HEK293 (cell line): ENCODE measurements around the gene ANKRD9.

Experiments
- GLI4 ChIP-seq: fragments of 450-650 bp; formaldehyde crosslinking; IDR thresholded peaks from 2 replicates; pipeline ENCODE4 v1.5.1; 2016; ENCODE audit warnings: missing biosample characterization, missing genetic modification characterization
- GLIS2 ChIP-seq: fragments of 450-650 bp; formaldehyde crosslinking; IDR thresholded peaks from 2 replicates; pipeline ENCODE4 v1.5.1; 2016; ENCODE audit warnings: missing biosample characterization, missing genetic modification characterization
- KLF1 ChIP-seq: fragments of 450-650 bp; formaldehyde crosslinking; IDR thresholded peaks from 2 replicates; pipeline ENCODE4 v1.5.1; 2016; ENCODE audit warnings: missing biosample characterization, missing genetic modification characterization
- KLF10 ChIP-seq: fragments of 450-650 bp; IDR thresholded peaks from 2 replicates; pipeline ENCODE4 v1.5.1; 2018; ENCODE audit warnings: missing biosample characterization, mild to moderate bottlenecking, missing genetic modification characterization
- REPIN1 ChIP-seq: fragments of 450-650 bp; formaldehyde crosslinking; IDR thresholded peaks from 2 replicates; pipeline ENCODE4 v1.5.1; 2017; ENCODE audit warnings: missing biosample characterization, missing genetic modification characterization, low read depth
- WT1 ChIP-seq: fragments of 450-650 bp; formaldehyde crosslinking; IDR thresholded peaks from 2 replicates; pipeline ENCODE4 v1.5.1; 2016; ENCODE audit warnings: missing biosample characterization, missing genetic modification characterization
- ZBTB20 ChIP-seq: fragments of 450-650 bp; formaldehyde crosslinking; IDR thresholded peaks from 2 replicates; pipeline ENCODE4 v1.5.1; 2016; ENCODE audit warnings: missing biosample characterization, missing genetic modification characterization
- ZBTB21 ChIP-seq: fragments of 450-650 bp; formaldehyde crosslinking; IDR thresholded peaks from 2 replicates; pipeline ENCODE4 v1.5.1; 2017; ENCODE audit warnings: missing biosample characterization, missing genetic modification characterization
- ZBTB8A ChIP-seq: fragments of 450-650 bp; formaldehyde crosslinking; IDR thresholded peaks from 2 replicates; pipeline ENCODE4 v1.5.1; 2016; ENCODE audit warnings: missing biosample characterization, missing genetic modification characterization
- ZFP37 ChIP-seq: fragments of 450-650 bp; formaldehyde crosslinking; IDR thresholded peaks from 2 replicates; pipeline ENCODE4 v1.5.1; 2016; ENCODE audit warnings: missing biosample characterization, missing genetic modification characterization
- ZNF121 ChIP-seq: fragments of 450-650 bp; formaldehyde crosslinking; IDR thresholded peaks from 2 replicates; pipeline ENCODE4 v1.5.1; 2016; ENCODE audit warnings: missing biosample characterization, missing genetic modification characterization
- ZNF132 ChIP-seq: fragments of 450-650 bp; formaldehyde crosslinking; IDR thresholded peaks from 2 replicates; pipeline ENCODE4 v1.5.1; 2017; ENCODE audit warnings: missing biosample characterization, missing genetic modification characterization, borderline replicate concordance
- ZNF404 ChIP-seq: fragments of 450-650 bp; formaldehyde crosslinking; IDR thresholded peaks from 2 replicates; pipeline ENCODE4 v1.5.1; 2017; ENCODE audit warnings: missing biosample characterization, missing genetic modification characterization
- ZNF510 ChIP-seq: fragments of 450-650 bp; formaldehyde crosslinking; IDR thresholded peaks from 2 replicates; pipeline ENCODE4 v1.5.1; 2018; ENCODE audit warnings: mild to moderate bottlenecking, missing genetic modification characterization, missing biosample characterization; ENCODE audit not compliant: insufficient replicate concordance
- ZNF514 ChIP-seq: fragments of 450-650 bp; formaldehyde crosslinking; IDR thresholded peaks from 2 replicates; pipeline ENCODE4 v1.5.1; 2016; ENCODE audit warnings: missing biosample characterization, missing genetic modification characterization
- ZNF529 ChIP-seq: fragments of 450-650 bp; formaldehyde crosslinking; IDR thresholded peaks from 2 replicates; pipeline ENCODE4 v1.5.1; 2017; ENCODE audit warnings: missing genetic modification characterization, missing biosample characterization; ENCODE audit not compliant: insufficient replicate concordance
- ZNF600 ChIP-seq: fragments of 450-650 bp; formaldehyde crosslinking; IDR thresholded peaks from 2 replicates; pipeline ENCODE4 v1.5.1; 2016; ENCODE audit warnings: missing biosample characterization, missing genetic modification characterization
- ZNF658 ChIP-seq: fragments of 450-650 bp; formaldehyde crosslinking; IDR thresholded peaks from 2 replicates; pipeline ENCODE4; 2016; ENCODE audit warnings: missing biosample characterization, missing genetic modification characterization
- ZNF768 ChIP-seq: fragments of 450-650 bp; formaldehyde crosslinking; IDR thresholded peaks from 2 replicates; pipeline ENCODE4 v1.5.1; 2018; ENCODE audit warnings: missing biosample characterization, mild to moderate bottlenecking, missing genetic modification characterization
- ZNF777 ChIP-seq: fragments of 450-650 bp; formaldehyde crosslinking; IDR thresholded peaks from 2 replicates; pipeline ENCODE4 v1.5.1; 2017; ENCODE audit warnings: missing biosample characterization, missing genetic modification characterization, borderline replicate concordance
- TF ChIP-seq, protein P1 (sequence below): fragments of 450-650 bp; formaldehyde crosslinking; IDR thresholded peaks from 2 replicates; pipeline ENCODE4 v1.5.1; 2016; ENCODE audit warnings: missing biosample characterization, missing genetic modification characterization
- TF ChIP-seq, protein P2 (sequence below): fragments of 450-650 bp; formaldehyde crosslinking; IDR thresholded peaks from 2 replicates; pipeline ENCODE4 v1.5.1; 2016; ENCODE audit warnings: missing biosample characterization, missing genetic modification characterization
- TF ChIP-seq, protein P3 (sequence below): IDR thresholded peaks from 2 replicates; pipeline ENCODE4 v1.6.1; 2011; ENCODE audit warnings: mild to moderate bottlenecking, low read depth, low read length, borderline replicate concordance
- TF ChIP-seq, protein P4 (sequence below): fragments of 450-650 bp; formaldehyde crosslinking; IDR thresholded peaks from 2 replicates; pipeline ENCODE4 v1.5.1; 2016; ENCODE audit warnings: missing biosample characterization, missing genetic modification characterization, borderline replicate concordance
- TF ChIP-seq, protein P5 (sequence below): fragments of 450-650 bp; formaldehyde crosslinking; IDR thresholded peaks from 2 replicates; pipeline ENCODE4 v1.5.1; 2016; ENCODE audit warnings: missing biosample characterization, missing genetic modification characterization, borderline replicate concordance

The ANKRD9 gene

DNA sequence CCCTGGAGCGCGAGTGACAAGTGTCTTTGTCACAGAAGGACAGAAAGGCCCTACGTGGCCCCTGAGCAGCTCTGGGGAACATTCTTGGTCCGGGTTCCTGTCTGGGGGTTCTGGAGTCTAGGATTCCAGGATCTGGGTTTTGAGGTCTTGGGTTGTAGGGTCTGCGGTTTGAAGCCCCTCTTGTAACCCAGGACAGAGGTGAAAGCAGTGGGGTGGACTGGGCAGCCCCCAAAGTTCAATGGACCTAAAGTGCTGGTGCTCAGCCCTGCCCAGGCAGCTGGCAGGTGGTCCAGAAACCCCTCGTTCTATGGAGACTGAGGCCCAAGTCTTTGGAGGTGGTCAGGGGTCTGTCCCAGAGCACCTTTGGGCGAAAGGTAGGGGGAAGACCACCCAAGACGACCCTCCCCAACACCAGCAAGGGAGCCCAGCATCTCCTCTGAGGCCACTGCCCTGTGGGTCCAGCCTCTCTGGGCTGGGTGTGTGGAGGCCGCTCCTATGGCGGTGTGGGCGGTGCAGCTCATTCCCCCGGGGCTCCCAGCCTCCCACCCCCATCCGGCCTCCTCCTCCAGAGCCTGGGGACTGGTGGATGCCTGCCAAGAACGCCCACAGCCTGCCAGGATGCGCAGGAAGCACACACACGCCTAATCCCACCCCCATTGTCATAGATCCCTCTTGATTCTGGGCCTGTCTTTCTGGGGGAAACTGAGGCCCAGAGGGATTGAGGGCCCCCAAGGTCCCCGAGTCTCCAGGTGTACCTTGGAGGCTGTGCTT lies 30.2 kb upstream of the ANKRD9 start (continued):
- TF ChIP-seq, protein P1, sequence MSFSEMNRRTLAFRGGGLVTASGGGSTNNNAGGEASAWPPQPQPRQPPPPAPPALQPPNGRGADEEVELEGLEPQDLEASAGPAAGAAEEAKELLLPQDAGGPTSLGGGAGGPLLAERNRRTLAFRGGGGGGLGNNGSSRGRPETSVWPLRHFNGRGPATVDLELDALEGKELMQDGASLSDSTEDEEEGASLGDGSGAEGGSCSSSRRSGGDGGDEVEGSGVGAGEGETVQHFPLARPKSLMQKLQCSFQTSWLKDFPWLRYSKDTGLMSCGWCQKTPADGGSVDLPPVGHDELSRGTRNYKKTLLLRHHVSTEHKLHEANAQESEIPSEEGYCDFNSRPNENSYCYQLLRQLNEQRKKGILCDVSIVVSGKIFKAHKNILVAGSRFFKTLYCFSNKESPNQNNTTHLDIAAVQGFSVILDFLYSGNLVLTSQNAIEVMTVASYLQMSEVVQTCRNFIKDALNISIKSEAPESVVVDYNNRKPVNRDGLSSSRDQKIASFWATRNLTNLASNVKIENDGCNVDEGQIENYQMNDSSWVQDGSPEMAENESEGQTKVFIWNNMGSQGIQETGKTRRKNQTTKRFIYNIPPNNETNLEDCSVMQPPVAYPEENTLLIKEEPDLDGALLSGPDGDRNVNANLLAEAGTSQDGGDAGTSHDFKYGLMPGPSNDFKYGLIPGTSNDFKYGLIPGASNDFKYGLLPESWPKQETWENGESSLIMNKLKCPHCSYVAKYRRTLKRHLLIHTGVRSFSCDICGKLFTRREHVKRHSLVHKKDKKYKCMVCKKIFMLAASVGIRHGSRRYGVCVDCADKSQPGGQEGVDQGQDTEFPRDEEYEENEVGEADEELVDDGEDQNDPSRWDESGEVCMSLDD (tag by site-specific recombination), result no peak
- TF ChIP-seq ZNF132, result no peak
- TF ChIP-seq GLIS2 (tag by site-specific recombination), result peak; percentile 61
- no peak for TF ChIP-seq ZNF121 (tag by site-specific recombination)
- peak; percentile 76 for TF ChIP-seq KLF10
- TF ChIP-seq ZNF510 (tag by site-specific recombination), result no peak
- no peak for TF ChIP-seq REPIN1 (tag by site-specific recombination)
- no peak for TF ChIP-seq ZNF404 (tag by site-specific recombination)
- peak; percentile 68 for TF ChIP-seq ZBTB8A (tag by site-specific recombination)
- no peak; the same call in 1 of the 2 replicates for TF ChIP-seq WT1 (tag by site-specific recombination)
- peak; percentile 89 for TF ChIP-seq KLF1 (tag by site-specific recombination)
- no peak for TF ChIP-seq ZNF600 (tag by site-specific recombination)
- TF ChIP-seq, protein P2, sequence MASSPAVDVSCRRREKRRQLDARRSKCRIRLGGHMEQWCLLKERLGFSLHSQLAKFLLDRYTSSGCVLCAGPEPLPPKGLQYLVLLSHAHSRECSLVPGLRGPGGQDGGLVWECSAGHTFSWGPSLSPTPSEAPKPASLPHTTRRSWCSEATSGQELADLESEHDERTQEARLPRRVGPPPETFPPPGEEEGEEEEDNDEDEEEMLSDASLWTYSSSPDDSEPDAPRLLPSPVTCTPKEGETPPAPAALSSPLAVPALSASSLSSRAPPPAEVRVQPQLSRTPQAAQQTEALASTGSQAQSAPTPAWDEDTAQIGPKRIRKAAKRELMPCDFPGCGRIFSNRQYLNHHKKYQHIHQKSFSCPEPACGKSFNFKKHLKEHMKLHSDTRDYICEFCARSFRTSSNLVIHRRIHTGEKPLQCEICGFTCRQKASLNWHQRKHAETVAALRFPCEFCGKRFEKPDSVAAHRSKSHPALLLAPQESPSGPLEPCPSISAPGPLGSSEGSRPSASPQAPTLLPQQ, result peak; percentile 45; the same call in 1 of the 2 replicates
- TF ChIP-seq ZBTB21 (tag by site-specific recombination), result no peak
- TF ChIP-seq ZNF777 (tag by site-specific recombination), result no peak
- TF ChIP-seq, protein P3, sequence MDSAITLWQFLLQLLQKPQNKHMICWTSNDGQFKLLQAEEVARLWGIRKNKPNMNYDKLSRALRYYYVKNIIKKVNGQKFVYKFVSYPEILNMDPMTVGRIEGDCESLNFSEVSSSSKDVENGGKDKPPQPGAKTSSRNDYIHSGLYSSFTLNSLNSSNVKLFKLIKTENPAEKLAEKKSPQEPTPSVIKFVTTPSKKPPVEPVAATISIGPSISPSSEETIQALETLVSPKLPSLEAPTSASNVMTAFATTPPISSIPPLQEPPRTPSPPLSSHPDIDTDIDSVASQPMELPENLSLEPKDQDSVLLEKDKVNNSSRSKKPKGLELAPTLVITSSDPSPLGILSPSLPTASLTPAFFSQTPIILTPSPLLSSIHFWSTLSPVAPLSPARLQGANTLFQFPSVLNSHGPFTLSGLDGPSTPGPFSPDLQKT, result no peak
- no peak for TF ChIP-seq ZNF658 (tag by site-specific recombination)
- no peak for TF ChIP-seq ZNF529 (tag by site-specific recombination)
- TF ChIP-seq, protein P4, sequence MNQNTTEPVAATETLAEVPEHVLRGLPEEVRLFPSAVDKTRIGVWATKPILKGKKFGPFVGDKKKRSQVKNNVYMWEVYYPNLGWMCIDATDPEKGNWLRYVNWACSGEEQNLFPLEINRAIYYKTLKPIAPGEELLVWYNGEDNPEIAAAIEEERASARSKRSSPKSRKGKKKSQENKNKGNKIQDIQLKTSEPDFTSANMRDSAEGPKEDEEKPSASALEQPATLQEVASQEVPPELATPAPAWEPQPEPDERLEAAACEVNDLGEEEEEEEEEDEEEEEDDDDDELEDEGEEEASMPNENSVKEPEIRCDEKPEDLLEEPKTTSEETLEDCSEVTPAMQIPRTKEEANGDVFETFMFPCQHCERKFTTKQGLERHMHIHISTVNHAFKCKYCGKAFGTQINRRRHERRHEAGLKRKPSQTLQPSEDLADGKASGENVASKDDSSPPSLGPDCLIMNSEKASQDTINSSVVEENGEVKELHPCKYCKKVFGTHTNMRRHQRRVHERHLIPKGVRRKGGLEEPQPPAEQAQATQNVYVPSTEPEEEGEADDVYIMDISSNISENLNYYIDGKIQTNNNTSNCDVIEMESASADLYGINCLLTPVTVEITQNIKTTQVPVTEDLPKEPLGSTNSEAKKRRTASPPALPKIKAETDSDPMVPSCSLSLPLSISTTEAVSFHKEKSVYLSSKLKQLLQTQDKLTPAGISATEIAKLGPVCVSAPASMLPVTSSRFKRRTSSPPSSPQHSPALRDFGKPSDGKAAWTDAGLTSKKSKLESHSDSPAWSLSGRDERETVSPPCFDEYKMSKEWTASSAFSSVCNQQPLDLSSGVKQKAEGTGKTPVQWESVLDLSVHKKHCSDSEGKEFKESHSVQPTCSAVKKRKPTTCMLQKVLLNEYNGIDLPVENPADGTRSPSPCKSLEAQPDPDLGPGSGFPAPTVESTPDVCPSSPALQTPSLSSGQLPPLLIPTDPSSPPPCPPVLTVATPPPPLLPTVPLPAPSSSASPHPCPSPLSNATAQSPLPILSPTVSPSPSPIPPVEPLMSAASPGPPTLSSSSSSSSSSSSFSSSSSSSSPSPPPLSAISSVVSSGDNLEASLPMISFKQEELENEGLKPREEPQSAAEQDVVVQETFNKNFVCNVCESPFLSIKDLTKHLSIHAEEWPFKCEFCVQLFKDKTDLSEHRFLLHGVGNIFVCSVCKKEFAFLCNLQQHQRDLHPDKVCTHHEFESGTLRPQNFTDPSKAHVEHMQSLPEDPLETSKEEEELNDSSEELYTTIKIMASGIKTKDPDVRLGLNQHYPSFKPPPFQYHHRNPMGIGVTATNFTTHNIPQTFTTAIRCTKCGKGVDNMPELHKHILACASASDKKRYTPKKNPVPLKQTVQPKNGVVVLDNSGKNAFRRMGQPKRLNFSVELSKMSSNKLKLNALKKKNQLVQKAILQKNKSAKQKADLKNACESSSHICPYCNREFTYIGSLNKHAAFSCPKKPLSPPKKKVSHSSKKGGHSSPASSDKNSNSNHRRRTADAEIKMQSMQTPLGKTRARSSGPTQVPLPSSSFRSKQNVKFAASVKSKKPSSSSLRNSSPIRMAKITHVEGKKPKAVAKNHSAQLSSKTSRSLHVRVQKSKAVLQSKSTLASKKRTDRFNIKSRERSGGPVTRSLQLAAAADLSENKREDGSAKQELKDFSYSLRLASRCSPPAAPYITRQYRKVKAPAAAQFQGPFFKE, result no peak
- TF ChIP-seq, protein P5, sequence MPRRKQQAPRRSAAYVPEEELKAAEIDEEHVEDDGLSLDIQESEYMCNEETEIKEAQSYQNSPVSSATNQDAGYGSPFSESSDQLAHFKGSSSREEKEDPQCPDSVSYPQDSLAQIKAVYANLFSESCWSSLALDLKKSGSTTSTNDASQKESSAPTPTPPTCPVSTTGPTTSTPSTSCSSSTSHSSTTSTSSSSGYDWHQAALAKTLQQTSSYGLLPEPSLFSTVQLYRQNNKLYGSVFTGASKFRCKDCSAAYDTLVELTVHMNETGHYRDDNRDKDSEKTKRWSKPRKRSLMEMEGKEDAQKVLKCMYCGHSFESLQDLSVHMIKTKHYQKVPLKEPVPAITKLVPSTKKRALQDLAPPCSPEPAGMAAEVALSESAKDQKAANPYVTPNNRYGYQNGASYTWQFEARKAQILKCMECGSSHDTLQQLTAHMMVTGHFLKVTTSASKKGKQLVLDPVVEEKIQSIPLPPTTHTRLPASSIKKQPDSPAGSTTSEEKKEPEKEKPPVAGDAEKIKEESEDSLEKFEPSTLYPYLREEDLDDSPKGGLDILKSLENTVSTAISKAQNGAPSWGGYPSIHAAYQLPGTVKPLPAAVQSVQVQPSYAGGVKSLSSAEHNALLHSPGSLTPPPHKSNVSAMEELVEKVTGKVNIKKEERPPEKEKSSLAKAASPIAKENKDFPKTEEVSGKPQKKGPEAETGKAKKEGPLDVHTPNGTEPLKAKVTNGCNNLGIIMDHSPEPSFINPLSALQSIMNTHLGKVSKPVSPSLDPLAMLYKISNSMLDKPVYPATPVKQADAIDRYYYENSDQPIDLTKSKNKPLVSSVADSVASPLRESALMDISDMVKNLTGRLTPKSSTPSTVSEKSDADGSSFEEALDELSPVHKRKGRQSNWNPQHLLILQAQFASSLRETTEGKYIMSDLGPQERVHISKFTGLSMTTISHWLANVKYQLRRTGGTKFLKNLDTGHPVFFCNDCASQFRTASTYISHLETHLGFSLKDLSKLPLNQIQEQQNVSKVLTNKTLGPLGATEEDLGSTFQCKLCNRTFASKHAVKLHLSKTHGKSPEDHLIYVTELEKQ, result no peak
- no peak for TF ChIP-seq ZNF514 (tag by site-specific recombination)
- TF ChIP-seq ZBTB20 (tag by site-specific recombination), result peak; percentile 71
- no peak for TF ChIP-seq GLI4 (tag by site-specific recombination)
- TF ChIP-seq ZNF768, result no peak
- no peak for TF ChIP-seq ZFP37 (tag by site-specific recombination)
